WTC11 (cell line): ENCODE measurements around the gene RIPOR3. TPM values are rescaled to one million over a fixed set of nuclear protein-coding genes. Genes with fewer than 3 reads are reported as not detected.

Experiments used
- ATAC-seq: fragments of 200-7000 bp; cut with Tn5 transposase; 2 replicates; pipeline ENCODE4 v1.10.0; 2021; ENCODE audit warnings: mild to moderate bottlenecking, moderate library complexity
- CTCF ChIA-PET: fragments of 300-600 bp; sonication (Branson Sonifier 250); formaldehyde crosslinking; loops from one replicate; lab custom pipeline; 2021; ENCODE audit warnings: antibody characterized with exemption; lab: Charles Lee
- POLR2A ChIA-PET: fragments of 350-600 bp; sonication (Branson Sonifier 250); formaldehyde crosslinking; loops from one replicate; lab custom pipeline; 2021; ENCODE audit warnings: antibody characterized with exemption; lab: Charles Lee
- DNase-seq: peaks from one replicate; pipeline ENCODE4 v3.0.0; 2021; ENCODE audit warnings: low spot score
- H3K27ac Mint-ChIP-seq: 2 replicates; pipeline ENCODE4 v1.8.0; 2021; ENCODE audit warnings: mixed read lengths
- H3K27me3 Mint-ChIP-seq: 2 replicates; pipeline ENCODE4 v1.8.0; 2021; ENCODE audit warnings: low read depth, mild to moderate bottlenecking, moderate library complexity, mixed read lengths
- H3K36me3 Mint-ChIP-seq: 2 replicates; pipeline ENCODE4 v1.8.0; 2021; ENCODE audit warnings: mixed read lengths
- H3K4me1 Mint-ChIP-seq: 2 replicates; pipeline ENCODE4 v1.8.0; 2022; ENCODE audit warnings: mixed read lengths
- H3K4me3 Mint-ChIP-seq: 2 replicates; pipeline ENCODE4 v1.8.0; 2021; ENCODE audit warnings: mild to moderate bottlenecking, moderate library complexity, mixed read lengths
- H3K9me3 Mint-ChIP-seq: 2 replicates; pipeline ENCODE4 v1.8.0; 2021; ENCODE audit warnings: mixed read lengths
- ATF1 ChIP-seq: sonication (generic); formaldehyde crosslinking; IDR thresholded peaks from 2 replicates; pipeline ENCODE4 v1.8.1; 2023; ENCODE audit warnings: mild to moderate bottlenecking, moderate library complexity, missing genetic modification reagents
- CTCF ChIP-seq: fragments of 200-600 bp; IDR thresholded peaks from 2 replicates; pipeline ENCODE4 v1.8.0; 2022; ENCODE audit warnings: antibody characterized with exemption
- E2F4 ChIP-seq: sonication (generic); formaldehyde crosslinking; IDR thresholded peaks from 2 replicates; pipeline ENCODE4 v1.8.1; 2022; ENCODE audit warnings: low read depth, mild to moderate bottlenecking, moderate library complexity, missing genetic modification reagents, borderline replicate concordance
- EMX1 ChIP-seq: fragments of 250-450 bp; sonication (Bioruptor Pico); IDR thresholded peaks from 2 replicates; pipeline ENCODE4 v1.8.0; 2021; ENCODE audit warnings: mild to moderate bottlenecking
- FOXJ3 ChIP-seq: sonication (generic); formaldehyde crosslinking; IDR thresholded peaks from 2 replicates; pipeline ENCODE4 v1.9.0; 2021; ENCODE audit warnings: missing genetic modification reagents, mild to moderate bottlenecking, borderline replicate concordance
- FOXK1 ChIP-seq: sonication (generic); formaldehyde crosslinking; IDR thresholded peaks from 2 replicates; pipeline ENCODE4 v1.8.0; 2022; ENCODE audit warnings: mild to moderate bottlenecking, moderate library complexity, missing genetic modification reagents
- NFE2L1 ChIP-seq: sonication (generic); formaldehyde crosslinking; IDR thresholded peaks from 2 replicates; pipeline ENCODE4 v1.8.1; 2023; ENCODE audit warnings: missing genetic modification reagents
- RORB ChIP-seq: fragments of 250-450 bp; sonication (Bioruptor Pico); IDR thresholded peaks from 2 replicates; pipeline ENCODE4 v1.9.0; 2021; ENCODE audit warnings: mild to moderate bottlenecking
- SMAD4 ChIP-seq: sonication (generic); formaldehyde crosslinking; IDR thresholded peaks from 2 replicates; pipeline ENCODE4 v1.8.0; 2022; ENCODE audit warnings: mild to moderate bottlenecking, missing genetic modification reagents
- SP1 ChIP-seq: sonication (generic); formaldehyde crosslinking; conservative IDR thresholded peaks from 2 replicates; pipeline ENCODE4 v1.8.1; 2022; ENCODE audit warnings: missing genetic modification reagents
- USF2 ChIP-seq: sonication (generic); formaldehyde crosslinking; IDR thresholded peaks from 2 replicates; pipeline ENCODE4 v1.8.1; 2023; ENCODE audit warnings: mild to moderate bottlenecking, missing genetic modification reagents, moderate library complexity
- ZNF121 ChIP-seq: sonication (generic); formaldehyde crosslinking; IDR thresholded peaks from 2 replicates; pipeline ENCODE4 v1.8.0; 2023; ENCODE audit warnings: missing genetic modification reagents
- ZNF219 ChIP-seq: sonication (generic); formaldehyde crosslinking; IDR thresholded peaks from 2 replicates; pipeline ENCODE4 v1.8.0; 2023; ENCODE audit warnings: missing genetic modification reagents, mild to moderate bottlenecking, borderline replicate concordance
- ZNF232 ChIP-seq: sonication (generic); formaldehyde crosslinking; IDR thresholded peaks from 2 replicates; pipeline ENCODE4 v1.8.0; 2022; ENCODE audit warnings: mild to moderate bottlenecking, missing genetic modification reagents
- ZNF263 ChIP-seq: sonication (generic); formaldehyde crosslinking; IDR thresholded peaks from 2 replicates; pipeline ENCODE4 v1.8.1; 2022; ENCODE audit warnings: low read depth, mild to moderate bottlenecking, moderate library complexity, missing genetic modification reagents
- ZNF423 ChIP-seq: fragments of 250-450 bp; sonication (Bioruptor Pico); IDR thresholded peaks from 2 replicates; pipeline ENCODE4 v2.1.2; 2022; ENCODE audit warnings: mild to moderate bottlenecking, moderate library complexity
- ZNF425 ChIP-seq: fragments of 250-450 bp; sonication (Bioruptor Pico); conservative IDR thresholded peaks from 2 replicates; pipeline ENCODE4 v1.9.0; 2021; ENCODE audit warnings: mild to moderate bottlenecking
- total RNA-seq: library from RNA; stranded (reverse); gene quantifications from 3 replicates; pipeline ENCODE4 v1.2.3, GENCODE V29; 2021
- TF ChIP-seq, protein P1 (sequence below): sonication (generic); formaldehyde crosslinking; IDR thresholded peaks from 2 replicates; pipeline ENCODE4 v1.8.0; 2023; ENCODE audit warnings: mild to moderate bottlenecking, missing genetic modification reagents
- TF ChIP-seq, protein P2 (sequence below): sonication (generic); formaldehyde crosslinking; IDR thresholded peaks from 2 replicates; pipeline ENCODE4 v1.8.0; 2023; ENCODE audit warnings: missing genetic modification reagents, mild to moderate bottlenecking, borderline replicate concordance

Gene RIPOR3
- total RNA-seq, 1 experiment from 2014 or later, result 6.5 TPM

DNA sequence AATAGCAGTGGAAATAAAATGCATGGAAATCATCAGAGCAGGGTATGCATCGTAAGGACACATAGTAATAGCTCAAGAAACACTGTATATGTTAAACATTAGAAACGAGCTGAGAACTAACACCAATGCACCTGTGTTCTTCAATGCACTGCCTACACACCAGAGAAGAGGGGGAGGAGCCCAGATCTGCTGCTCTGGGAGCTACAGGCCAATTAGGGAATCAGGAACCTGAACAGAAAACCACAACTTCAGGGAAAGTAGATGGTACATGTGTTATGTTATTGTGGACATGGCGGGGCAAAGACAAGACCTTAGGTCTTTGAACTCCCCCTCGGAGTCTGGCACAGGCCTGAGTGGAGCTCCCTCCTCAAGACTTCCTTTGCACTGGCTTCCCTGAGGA lies 39.7 kb downstream of the RIPOR3 start (continued):
- TF ChIP-seq SP1 (CRISPR knock-in tag) (no peak), ZNF219 (no peak), ZNF121 (CRISPR knock-in tag) (no peak)

DNA sequence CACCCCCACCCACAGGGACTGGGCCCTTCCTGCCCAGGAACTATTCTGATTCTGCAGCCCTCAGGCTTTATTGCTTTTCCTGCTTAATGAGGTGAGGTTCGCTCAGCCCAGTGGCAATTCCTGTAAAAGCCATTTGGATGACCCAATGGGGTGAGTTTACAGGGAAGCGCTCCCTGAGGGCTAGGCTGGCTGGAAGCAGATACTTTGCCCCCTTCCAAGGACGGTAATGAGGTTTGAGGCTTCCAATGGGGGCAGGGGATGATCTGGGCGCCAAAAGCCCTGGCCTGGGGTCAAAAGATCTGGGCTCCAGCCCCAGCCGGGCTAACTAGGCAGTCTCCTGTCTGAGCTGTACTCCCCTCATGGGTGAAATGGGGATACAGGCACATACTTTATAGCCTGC lies 41.8 kb downstream of the RIPOR3 start:
- Mint-ChIP-seq H3K27ac (no peak overlapping the region), H3K36me3 (peaks cover 29% of the 10 kb centered on the region), H3K4me1 (peaks cover 15% of the 10 kb centered on the region), H3K9me3 (peaks cover 19% of the 10 kb centered on the region), H3K27me3 (no peaks in the 10 kb centered on the region), H3K4me3 (no peak overlapping the region)
- ChIA-PET POLR2A (no interaction called here), CTCF (interaction anchor here (1.0 kb wide), 1 partner anchor 145 kb away, joined by 3 read pairs; the partner anchor contains the start of gene BCAS4)
- TF ChIP-seq ZNF425 (no peak), ZNF263 (CRISPR knock-in tag) (no peak), USF2 (CRISPR knock-in tag) (no peak), NFE2L1 (no peak), RORB (CRISPR knock-in tag) (no peak), SMAD4 (no peak), ATF1 (CRISPR knock-in tag) (no peak), EMX1 (CRISPR knock-in tag) (no peak), FOXJ3 (CRISPR knock-in tag) (no peak), ZNF121 (CRISPR knock-in tag) (no peak), E2F4 (CRISPR knock-in tag) (no peak), ZNF232 (no peak)
- TF ChIP-seq, protein P1, sequence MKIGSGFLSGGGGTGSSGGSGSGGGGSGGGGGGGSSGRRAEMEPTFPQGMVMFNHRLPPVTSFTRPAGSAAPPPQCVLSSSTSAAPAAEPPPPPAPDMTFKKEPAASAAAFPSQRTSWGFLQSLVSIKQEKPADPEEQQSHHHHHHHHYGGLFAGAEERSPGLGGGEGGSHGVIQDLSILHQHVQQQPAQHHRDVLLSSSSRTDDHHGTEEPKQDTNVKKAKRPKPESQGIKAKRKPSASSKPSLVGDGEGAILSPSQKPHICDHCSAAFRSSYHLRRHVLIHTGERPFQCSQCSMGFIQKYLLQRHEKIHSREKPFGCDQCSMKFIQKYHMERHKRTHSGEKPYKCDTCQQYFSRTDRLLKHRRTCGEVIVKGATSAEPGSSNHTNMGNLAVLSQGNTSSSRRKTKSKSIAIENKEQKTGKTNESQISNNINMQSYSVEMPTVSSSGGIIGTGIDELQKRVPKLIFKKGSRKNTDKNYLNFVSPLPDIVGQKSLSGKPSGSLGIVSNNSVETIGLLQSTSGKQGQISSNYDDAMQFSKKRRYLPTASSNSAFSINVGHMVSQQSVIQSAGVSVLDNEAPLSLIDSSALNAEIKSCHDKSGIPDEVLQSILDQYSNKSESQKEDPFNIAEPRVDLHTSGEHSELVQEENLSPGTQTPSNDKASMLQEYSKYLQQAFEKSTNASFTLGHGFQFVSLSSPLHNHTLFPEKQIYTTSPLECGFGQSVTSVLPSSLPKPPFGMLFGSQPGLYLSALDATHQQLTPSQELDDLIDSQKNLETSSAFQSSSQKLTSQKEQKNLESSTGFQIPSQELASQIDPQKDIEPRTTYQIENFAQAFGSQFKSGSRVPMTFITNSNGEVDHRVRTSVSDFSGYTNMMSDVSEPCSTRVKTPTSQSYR (CRISPR knock-in tag), result no peak
- no peak for DNase-seq
- ATAC-seq, result no peak

GRCh38 chr20:50648651-50649050 lies 42.7 kb downstream of the RIPOR3 start:
- no peak for DNase-seq
- no peak overlapping the region for H3K4me3 Mint-ChIP-seq
- peaks cover 15% of the 10 kb centered on the region for H3K4me1 Mint-ChIP-seq
- no peaks in the 10 kb centered on the region for H3K27me3 Mint-ChIP-seq
- H3K9me3 Mint-ChIP-seq, result peaks cover 19% of the 10 kb centered on the region
- POLR2A ChIA-PET, result no interaction called here
- no peak overlapping the region for H3K27ac Mint-ChIP-seq
- CTCF ChIA-PET, result interaction anchor here (0.9 to 1.7 kb wide), 3 partner anchors 8 to 23 kb away, joined by 3 to 5 read pairs (median 3); no protein-coding TSS in a partner anchor
- peaks cover 29% of the 10 kb centered on the region for H3K36me3 Mint-ChIP-seq
- ATAC-seq, result no peak
- TF ChIP-seq FOXK1 (CRISPR knock-in tag), result no peak
- TF ChIP-seq, protein P2, sequence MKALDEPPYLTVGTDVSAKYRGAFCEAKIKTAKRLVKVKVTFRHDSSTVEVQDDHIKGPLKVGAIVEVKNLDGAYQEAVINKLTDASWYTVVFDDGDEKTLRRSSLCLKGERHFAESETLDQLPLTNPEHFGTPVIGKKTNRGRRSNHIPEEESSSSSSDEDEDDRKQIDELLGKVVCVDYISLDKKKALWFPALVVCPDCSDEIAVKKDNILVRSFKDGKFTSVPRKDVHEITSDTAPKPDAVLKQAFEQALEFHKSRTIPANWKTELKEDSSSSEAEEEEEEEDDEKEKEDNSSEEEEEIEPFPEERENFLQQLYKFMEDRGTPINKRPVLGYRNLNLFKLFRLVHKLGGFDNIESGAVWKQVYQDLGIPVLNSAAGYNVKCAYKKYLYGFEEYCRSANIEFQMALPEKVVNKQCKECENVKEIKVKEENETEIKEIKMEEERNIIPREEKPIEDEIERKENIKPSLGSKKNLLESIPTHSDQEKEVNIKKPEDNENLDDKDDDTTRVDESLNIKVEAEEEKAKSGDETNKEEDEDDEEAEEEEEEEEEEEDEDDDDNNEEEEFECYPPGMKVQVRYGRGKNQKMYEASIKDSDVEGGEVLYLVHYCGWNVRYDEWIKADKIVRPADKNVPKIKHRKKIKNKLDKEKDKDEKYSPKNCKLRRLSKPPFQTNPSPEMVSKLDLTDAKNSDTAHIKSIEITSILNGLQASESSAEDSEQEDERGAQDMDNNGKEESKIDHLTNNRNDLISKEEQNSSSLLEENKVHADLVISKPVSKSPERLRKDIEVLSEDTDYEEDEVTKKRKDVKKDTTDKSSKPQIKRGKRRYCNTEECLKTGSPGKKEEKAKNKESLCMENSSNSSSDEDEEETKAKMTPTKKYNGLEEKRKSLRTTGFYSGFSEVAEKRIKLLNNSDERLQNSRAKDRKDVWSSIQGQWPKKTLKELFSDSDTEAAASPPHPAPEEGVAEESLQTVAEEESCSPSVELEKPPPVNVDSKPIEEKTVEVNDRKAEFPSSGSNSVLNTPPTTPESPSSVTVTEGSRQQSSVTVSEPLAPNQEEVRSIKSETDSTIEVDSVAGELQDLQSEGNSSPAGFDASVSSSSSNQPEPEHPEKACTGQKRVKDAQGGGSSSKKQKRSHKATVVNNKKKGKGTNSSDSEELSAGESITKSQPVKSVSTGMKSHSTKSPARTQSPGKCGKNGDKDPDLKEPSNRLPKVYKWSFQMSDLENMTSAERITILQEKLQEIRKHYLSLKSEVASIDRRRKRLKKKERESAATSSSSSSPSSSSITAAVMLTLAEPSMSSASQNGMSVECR, result no peak
- no peak for TF ChIP-seq E2F4 (CRISPR knock-in tag)
- TF ChIP-seq ZNF423 (CRISPR knock-in tag), result no peak
- TF ChIP-seq CTCF, result no peak
- no peak for TF ChIP-seq ZNF219
